IMR-90 (cell line): Measurements from ENCODE around the gene PON2.

Experiments used
- BHLHE40 ChIP-seq: fragments of 150-350 bp; IDR thresholded peaks from 2 replicates; pipeline ENCODE4 v1.6.1; 2016; ENCODE audit warnings: mild to moderate bottlenecking, low read depth, low read length
- CEBPB ChIP-seq: IDR thresholded peaks from 2 replicates; pipeline ENCODE4 v1.6.1; 2012; ENCODE audit warnings: low read depth, low read length, improper control_type of control experiment
- ELK1 ChIP-seq: fragments of 150-350 bp; IDR thresholded peaks from 2 replicates; pipeline ENCODE4 v1.6.1; 2016; ENCODE audit warnings: low read depth, mild to moderate bottlenecking, low read length, moderate library complexity, borderline replicate concordance
- MXI1 ChIP-seq: IDR thresholded peaks from 2 replicates; pipeline ENCODE4 v1.6.1; 2012; ENCODE audit warnings: low read depth, mild to moderate bottlenecking, low read length, moderate library complexity, borderline replicate concordance
- POLR2A ChIP-seq: IDR thresholded peaks from 2 replicates; pipeline ENCODE4 v1.6.1; 2012; ENCODE audit warnings: mild to moderate bottlenecking, low read depth, low read length
- RAD21 ChIP-seq: IDR thresholded peaks from 2 replicates; pipeline ENCODE4 v1.6.1; 2012; ENCODE audit warnings: low read length, improper control_type of control experiment
- RCOR1 ChIP-seq: IDR thresholded peaks from 2 replicates; pipeline ENCODE4 v1.6.1; 2012; ENCODE audit warnings: mild to moderate bottlenecking, low read length, improper control_type of control experiment; ENCODE audit not compliant: insufficient replicate concordance
- RFX5 ChIP-seq: IDR thresholded peaks from 2 replicates; pipeline ENCODE4 v1.8.0; 2012; ENCODE audit warnings: low read depth, mild to moderate bottlenecking, low read length, moderate library complexity
- SMC3 ChIP-seq: fragments of 150-350 bp; IDR thresholded peaks from 2 replicates; pipeline ENCODE4 v1.6.1; 2016; ENCODE audit warnings: low read depth, mild to moderate bottlenecking, antibody characterized with exemption, low read length, moderate library complexity
- TF ChIP-seq, protein P1 (sequence below): conservative IDR thresholded peaks from 2 replicates; pipeline ENCODE4 v1.5.1; 2012; ENCODE audit warnings: mild to moderate bottlenecking, low read depth, low read length, improper control_type of control experiment
- TF ChIP-seq, protein P2 (sequence below): fragments of 150-350 bp; IDR thresholded peaks from 2 replicates; pipeline ENCODE4 v1.6.1; 2017; ENCODE audit warnings: mild to moderate bottlenecking, antibody characterized with exemption, low read length, low read depth

DNA sequence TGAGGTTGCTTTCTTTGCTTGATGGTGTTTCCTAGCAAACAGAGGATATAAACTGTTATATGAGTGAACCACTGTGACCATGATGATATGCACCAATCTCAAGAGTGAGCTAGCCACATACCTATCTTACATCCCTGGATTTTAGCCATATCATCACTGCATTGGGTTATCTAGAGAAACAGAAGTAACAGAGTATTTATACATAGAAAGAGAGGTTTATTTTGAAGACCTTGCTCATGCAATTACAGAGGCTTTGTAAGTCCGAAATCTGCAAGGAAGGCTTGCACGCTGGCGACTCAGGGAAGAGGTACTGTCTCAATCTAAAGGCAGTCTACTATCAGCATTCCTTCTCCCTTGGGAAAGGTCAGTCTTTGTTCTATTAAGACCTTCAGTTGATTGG, 11.8 kb upstream of the PON2 start:
- TF ChIP-seq CEBPB: no peak
- TF ChIP-seq MXI1: no peak
- TF ChIP-seq, protein P1, sequence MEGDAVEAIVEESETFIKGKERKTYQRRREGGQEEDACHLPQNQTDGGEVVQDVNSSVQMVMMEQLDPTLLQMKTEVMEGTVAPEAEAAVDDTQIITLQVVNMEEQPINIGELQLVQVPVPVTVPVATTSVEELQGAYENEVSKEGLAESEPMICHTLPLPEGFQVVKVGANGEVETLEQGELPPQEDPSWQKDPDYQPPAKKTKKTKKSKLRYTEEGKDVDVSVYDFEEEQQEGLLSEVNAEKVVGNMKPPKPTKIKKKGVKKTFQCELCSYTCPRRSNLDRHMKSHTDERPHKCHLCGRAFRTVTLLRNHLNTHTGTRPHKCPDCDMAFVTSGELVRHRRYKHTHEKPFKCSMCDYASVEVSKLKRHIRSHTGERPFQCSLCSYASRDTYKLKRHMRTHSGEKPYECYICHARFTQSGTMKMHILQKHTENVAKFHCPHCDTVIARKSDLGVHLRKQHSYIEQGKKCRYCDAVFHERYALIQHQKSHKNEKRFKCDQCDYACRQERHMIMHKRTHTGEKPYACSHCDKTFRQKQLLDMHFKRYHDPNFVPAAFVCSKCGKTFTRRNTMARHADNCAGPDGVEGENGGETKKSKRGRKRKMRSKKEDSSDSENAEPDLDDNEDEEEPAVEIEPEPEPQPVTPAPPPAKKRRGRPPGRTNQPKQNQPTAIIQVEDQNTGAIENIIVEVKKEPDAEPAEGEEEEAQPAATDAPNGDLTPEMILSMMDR: no peak
- TF ChIP-seq, protein P2, sequence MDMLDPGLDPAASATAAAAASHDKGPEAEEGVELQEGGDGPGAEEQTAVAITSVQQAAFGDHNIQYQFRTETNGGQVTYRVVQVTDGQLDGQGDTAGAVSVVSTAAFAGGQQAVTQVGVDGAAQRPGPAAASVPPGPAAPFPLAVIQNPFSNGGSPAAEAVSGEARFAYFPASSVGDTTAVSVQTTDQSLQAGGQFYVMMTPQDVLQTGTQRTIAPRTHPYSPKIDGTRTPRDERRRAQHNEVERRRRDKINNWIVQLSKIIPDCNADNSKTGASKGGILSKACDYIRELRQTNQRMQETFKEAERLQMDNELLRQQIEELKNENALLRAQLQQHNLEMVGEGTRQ: no peak
- no peak for TF ChIP-seq BHLHE40
- no peak for TF ChIP-seq POLR2A
- no peak for TF ChIP-seq SMC3
- TF ChIP-seq RAD21: no peak
- TF ChIP-seq RFX5: no peak
- no peak for TF ChIP-seq RCOR1
- TF ChIP-seq ELK1: no peak
